Adipocyte (in vitro differentiated cells): ENCODE measurements around the gene OR5K2.

Experiments
- DNase-seq: peaks from one replicate; pipeline ENCODE4 v3.0.0-alpha.2; 2015; ENCODE audit warnings: low read depth
- H3K27me3 ChIP-seq: replicated peaks from 2 replicates; pipeline ENCODE4 v1.7.0; 2013; ENCODE audit warnings: mild to moderate bottlenecking, low read length, moderate library complexity; ENCODE audit not compliant: control insufficient read depth, insufficient read depth
- H3K36me3 ChIP-seq: 2 replicates; pipeline ENCODE4 v1.7.0; 2013; ENCODE audit warnings: low read length, mild to moderate bottlenecking, moderate library complexity; ENCODE audit not compliant: control insufficient read depth, insufficient read depth, severe bottlenecking
- H3K4me1 ChIP-seq: 2 replicates; pipeline ENCODE4 v1.7.0; 2013; ENCODE audit warnings: mild to moderate bottlenecking, low read length, moderate library complexity; ENCODE audit not compliant: control insufficient read depth, insufficient read depth
- H3K4me3 ChIP-seq: 2 replicates; pipeline ENCODE4 v1.7.0; 2013; ENCODE audit warnings: mild to moderate bottlenecking, low read length, moderate library complexity
- H3K9ac ChIP-seq: 2 replicates; pipeline ENCODE4 v1.7.0; 2013; ENCODE audit warnings: mild to moderate bottlenecking, low read length, moderate library complexity
- H3K9me3 ChIP-seq: 2 replicates; pipeline ENCODE4 v1.7.0; 2013; ENCODE audit warnings: mild to moderate bottlenecking, low read length, moderate library complexity; ENCODE audit not compliant: control insufficient read depth

The OR5K2 gene

DNA sequence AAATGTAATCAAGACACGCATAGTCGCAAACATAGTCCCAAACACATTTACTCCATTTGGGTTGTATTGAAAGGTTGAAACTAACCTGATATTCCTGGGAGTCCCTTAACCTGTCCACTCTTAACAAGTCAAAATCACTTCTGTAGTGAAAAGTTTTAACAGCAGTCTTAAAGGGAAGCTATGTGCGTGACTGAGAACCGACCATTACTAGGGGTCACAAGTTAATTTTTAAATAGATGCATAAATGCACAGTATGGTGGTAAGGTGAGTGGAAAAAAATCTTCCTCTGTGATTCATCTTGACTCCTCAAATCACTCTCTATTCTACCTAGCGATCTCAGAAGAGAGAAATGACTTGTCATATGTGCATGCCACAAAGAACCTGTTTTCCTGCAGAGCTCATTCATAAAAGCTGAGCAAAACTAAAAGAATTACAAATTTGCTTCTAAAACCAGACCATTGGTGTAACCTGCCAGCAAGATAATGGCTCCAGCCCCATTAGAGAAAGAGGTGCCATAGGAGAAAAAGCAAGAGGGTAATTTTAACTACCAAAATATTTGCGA is 39.1 kb downstream of the OR5K2 start:
- no peaks in the 10 kb centered on the region for H3K4me1 ChIP-seq

DNA sequence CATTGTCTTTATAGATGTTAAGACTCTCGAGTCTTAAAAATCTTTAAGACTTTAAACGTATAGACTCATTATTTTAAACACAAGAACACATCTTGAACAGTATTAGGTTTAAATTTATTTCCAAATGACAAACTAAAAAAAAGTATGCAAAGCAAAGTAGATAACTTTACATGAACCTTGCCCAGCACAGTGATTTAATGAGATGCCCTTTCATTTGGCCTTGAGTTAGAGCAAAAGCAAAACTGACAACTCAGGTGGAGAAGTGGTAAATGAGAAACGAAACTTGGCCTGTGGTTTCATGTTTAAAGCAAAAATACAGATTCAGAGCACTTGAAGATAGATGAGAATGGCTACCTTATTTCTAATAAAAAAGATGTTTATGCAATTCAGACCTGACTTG is 42.9 kb downstream of the OR5K2 start:
- H3K4me1 ChIP-seq: no peaks in the 10 kb centered on the region
- H3K9me3 ChIP-seq: no peaks in the 10 kb centered on the region
- no peak overlapping the region for H3K4me3 ChIP-seq
- H3K9ac ChIP-seq: no peak overlapping the region
- no peaks in the 10 kb centered on the region for H3K27me3 ChIP-seq
- DNase-seq: no peak
- no peaks in the 10 kb centered on the region for H3K36me3 ChIP-seq

More for the DNA sequence above, 39.1 kb downstream of the OR5K2 start:
- no peak overlapping the region for H3K4me3 ChIP-seq
- H3K9me3 ChIP-seq: no peaks in the 10 kb centered on the region
- peaks cover 10% of the 10 kb centered on the region for H3K27me3 ChIP-seq
- no peak overlapping the region for H3K9ac ChIP-seq
- no peaks in the 10 kb centered on the region for H3K36me3 ChIP-seq
- DNase-seq: no peak

DNA sequence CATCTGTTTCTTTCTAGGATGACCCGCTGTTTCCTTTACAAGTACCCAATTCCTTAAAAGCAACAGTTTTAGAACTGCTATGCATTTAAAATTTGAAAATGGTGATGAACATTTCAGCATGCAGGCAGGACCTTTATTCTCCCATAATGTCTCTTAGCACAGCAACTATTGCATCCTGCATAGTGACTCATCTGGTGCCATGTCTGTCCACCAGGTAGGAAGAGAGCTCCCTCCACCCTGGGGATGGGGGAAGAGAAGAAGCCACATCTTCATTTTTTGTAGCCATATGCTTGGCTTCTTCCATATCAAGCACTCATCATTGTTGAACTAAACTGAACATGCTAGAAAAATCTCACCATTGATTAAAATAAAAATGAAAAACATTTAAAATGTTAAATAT is 44.2 kb downstream of the OR5K2 start:
- H3K9me3 ChIP-seq: no peaks in the 10 kb centered on the region
- no peak overlapping the region for H3K4me3 ChIP-seq
- no peaks in the 10 kb centered on the region for H3K36me3 ChIP-seq
- no peaks in the 10 kb centered on the region for H3K27me3 ChIP-seq
- H3K9ac ChIP-seq: no peak overlapping the region
- H3K4me1 ChIP-seq: no peaks in the 10 kb centered on the region
- no peak for DNase-seq

DNA sequence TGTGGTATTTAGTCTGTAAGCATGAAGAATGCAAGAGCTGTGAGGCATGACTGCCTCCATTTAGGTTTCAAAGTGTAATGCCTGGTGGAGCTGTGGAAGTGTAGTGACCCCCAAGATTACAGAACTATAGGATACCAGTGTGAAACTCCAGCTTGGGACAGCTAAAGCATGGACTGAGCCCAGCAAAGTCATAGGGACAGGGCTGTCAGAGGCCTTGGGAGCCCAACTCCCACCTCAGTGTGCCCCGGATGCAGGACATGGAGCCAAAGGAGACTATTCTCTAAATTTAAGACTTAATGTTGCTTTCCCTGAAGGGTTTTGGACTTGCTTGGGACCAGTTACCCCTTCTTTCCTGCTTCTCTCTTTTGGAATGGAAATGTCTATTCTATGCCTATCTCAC is 45.1 kb downstream of the OR5K2 start:
- Histone ChIP-seq H3K27me3 (no peaks in the 10 kb centered on the region), H3K9ac (no peak overlapping the region), H3K9me3 (no peaks in the 10 kb centered on the region), H3K36me3 (no peaks in the 10 kb centered on the region), H3K4me1 (no peaks in the 10 kb centered on the region), H3K4me3 (no peak overlapping the region)
- no peak for DNase-seq

DNA sequence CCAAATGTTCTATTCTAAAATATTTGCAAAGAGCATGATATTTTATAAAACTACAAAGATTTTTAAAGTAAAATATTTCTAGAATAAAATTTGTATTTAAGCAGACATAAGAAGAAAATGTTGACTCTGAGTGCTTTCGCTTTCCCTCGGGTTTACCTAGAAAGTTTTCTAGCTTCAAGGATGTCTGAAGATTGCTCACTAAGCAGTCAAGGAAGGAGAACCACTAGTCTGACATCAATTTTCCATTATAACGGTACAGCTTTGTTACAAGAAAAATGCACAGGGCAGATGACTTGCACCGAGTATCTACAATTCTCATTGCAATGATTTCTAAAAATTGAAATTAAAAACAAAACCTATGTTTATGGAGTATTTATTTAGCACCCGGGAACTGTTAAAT is 48.5 kb downstream of the OR5K2 start:
- H3K4me1 ChIP-seq: no peaks in the 10 kb centered on the region
- no peaks in the 10 kb centered on the region for H3K9me3 ChIP-seq
- no peak overlapping the region for H3K4me3 ChIP-seq

More for the DNA sequence above, 48.5 kb downstream of the OR5K2 start:
- peaks cover 2% of the 10 kb centered on the region for H3K27me3 ChIP-seq
- no peaks in the 10 kb centered on the region for H3K36me3 ChIP-seq
- no peak for DNase-seq
- H3K9ac ChIP-seq: no peak overlapping the region
